Erythroblast (primary cell): Measurements from ENCODE around the gene USP3.

Experiments
- GATA1 ChIP-seq: IDR thresholded peaks from 2 replicates; pipeline ENCODE4 v1.6.1; 2011; ENCODE audit warnings: low read depth, mild to moderate bottlenecking, control low read depth, low read length, moderate library complexity
- POLR2A ChIP-seq: IDR thresholded peaks from 2 replicates; pipeline ENCODE4 v1.6.1; 2011; ENCODE audit warnings: mild to moderate bottlenecking, low read length

- no peak for TF ChIP-seq POLR2A
- no peak for TF ChIP-seq GATA1
Observed at GRCh38 chr15:63610209-63610841, 105.9 kb downstream of the USP3 start.
